Measurements from ENCODE around the gene SLC16A7.

The SLC16A7 gene

GRCh38 chr12:59678759-59679411, 83.1 kb downstream of the SLC16A7 start:
- H3K4me3 ChIP-seq (ENCODE audit: low read length): no peak overlapping the region
- TF ChIP-seq CTCF (conservative IDR thresholded peaks at IDR 0.05; ENCODE audit: low read length): no peak
- DNase-seq (ENCODE audit: low read depth): no peak

- no peak overlapping the region for H3K4me3 ChIP-seq (ENCODE audit: low read length)
Measured at GRCh38 chr12:59689776-59690175, 93.9 kb downstream of the SLC16A7 start.

GRCh38 chr12:59695379-59695778, 99.5 kb downstream of the SLC16A7 start:
- peak; percentile 54 for DNase-seq (ENCODE audit: low read depth)
- TF ChIP-seq CTCF (conservative IDR thresholded peaks at IDR 0.05; ENCODE audit: low read length): no peak
- no peak overlapping the region for H3K4me3 ChIP-seq (ENCODE audit: low read length)

More at GRCh38 chr12:59689776-59690175, 93.9 kb downstream of the SLC16A7 start:
- no peak for TF ChIP-seq CTCF (conservative IDR thresholded peaks at IDR 0.05; ENCODE audit: low read length)
- DNase-seq (ENCODE audit: low read depth): peak; percentile 44

DNA sequence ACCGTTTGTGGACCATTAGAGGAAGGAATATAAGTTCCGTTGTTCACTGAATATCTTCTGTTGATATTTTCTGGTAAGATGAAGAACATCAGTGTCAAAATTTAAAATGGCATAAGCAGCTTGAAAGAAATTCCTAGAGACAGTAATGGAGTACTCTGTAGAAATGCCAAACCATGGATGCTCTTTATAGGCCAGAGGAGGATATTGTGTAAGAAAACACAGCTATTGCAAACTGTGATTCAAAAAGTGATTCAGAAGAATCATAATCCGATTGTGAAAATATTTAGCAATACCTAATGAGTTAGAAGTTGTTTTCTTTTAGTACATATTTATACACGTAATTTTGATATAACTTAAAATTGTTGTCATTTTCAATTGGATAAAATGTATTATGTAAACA, 102.8 kb downstream of the SLC16A7 start:
- no peak for TF ChIP-seq CTCF (conservative IDR thresholded peaks at IDR 0.05; ENCODE audit: low read length)
- DNase-seq (ENCODE audit: low read depth): peak; percentile 91

DNA sequence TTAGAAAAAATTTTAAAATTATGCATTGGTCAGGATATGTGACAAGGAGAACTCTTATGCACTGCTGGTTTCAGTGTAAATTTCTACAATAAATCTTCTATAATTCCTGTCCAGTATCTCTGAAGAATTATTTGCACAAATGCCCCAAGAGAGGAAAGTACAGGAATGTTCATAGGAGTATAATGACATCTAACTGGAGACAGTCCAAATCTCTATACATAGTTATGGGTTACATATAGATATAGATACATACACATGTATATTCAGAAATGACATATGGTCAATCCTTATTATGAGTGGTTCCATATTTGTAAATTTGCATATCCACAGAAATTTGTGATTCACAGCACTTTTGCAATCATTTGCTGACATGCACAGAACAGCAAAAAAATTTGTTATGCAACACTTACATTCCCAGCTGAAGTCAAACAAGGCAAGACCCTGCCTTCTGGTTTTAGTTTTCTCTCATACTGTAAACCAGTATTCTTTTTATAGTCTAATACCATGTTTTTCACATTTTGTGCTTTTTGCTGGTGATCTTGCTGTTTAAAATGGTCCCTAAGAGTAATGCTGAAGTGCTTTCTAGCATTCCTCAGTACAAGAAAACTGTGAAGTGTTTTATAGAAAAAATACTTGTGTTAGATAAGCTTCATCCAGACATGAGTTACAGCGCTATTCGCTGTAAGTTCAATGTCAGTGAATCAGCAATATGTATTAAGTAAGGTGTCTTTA, 103.8 kb downstream of the SLC16A7 start:
- peak overlapping the region; percentile 20 for H3K4me3 ChIP-seq (ENCODE audit: low read length)
- TF ChIP-seq CTCF (conservative IDR thresholded peaks at IDR 0.05; ENCODE audit: low read length): no peak
- peak; percentile 91 for DNase-seq (ENCODE audit: low read depth)

More for the DNA sequence above, 102.8 kb downstream of the SLC16A7 start:
- no peak overlapping the region for H3K4me3 ChIP-seq (ENCODE audit: low read length)

DNA sequence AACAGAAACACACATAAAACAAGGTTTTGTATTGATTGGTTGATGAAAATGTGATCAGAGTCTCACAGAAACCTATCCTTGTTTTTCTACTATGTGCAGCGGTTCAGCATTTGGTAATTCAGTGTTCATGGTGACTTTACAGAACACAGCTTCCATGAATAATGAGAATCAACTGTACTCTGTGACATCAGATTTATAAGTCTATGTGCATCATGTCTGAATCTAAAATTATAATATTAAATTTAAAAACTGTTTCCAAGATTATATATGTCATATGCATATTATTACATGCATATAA, 104.3 kb downstream of the SLC16A7 start:
- TF ChIP-seq CTCF (conservative IDR thresholded peaks at IDR 0.05; ENCODE audit: low read length): no peak
- DNase-seq (ENCODE audit: low read depth): no peak
- peak overlapping the region; percentile 20 for H3K4me3 ChIP-seq (ENCODE audit: low read length)

GRCh38 chr12:59708064-59708463, 112.2 kb downstream of the SLC16A7 start:
- peak; percentile 56 for DNase-seq (ENCODE audit: low read depth)
- no peak for TF ChIP-seq CTCF (conservative IDR thresholded peaks at IDR 0.05; ENCODE audit: low read length)
- H3K4me3 ChIP-seq (ENCODE audit: low read length): no peak overlapping the region

Data from AG10803 (cell line).